HCT116 (cell line): Measurements from ENCODE around the gene EPHX1. TPM values are rescaled to one million over a fixed set of nuclear protein-coding genes. Genes with fewer than 3 reads are reported as not detected.

Experiments
- ATAC-seq: fragments of 200-7000 bp; cut with Tn5 transposase; 2 replicates; pipeline ENCODE4 v1.9.1; 2020; ENCODE audit warnings: mild to moderate bottlenecking, moderate library complexity
- BruUV-seq: library from RNA; stranded (reverse); fragments of 400-500 nt; replicated peaks from 2 replicates; lab custom pipeline; 2021; lab: Mats Ljungman, UMichigan
- CTCF ChIA-PET: fragments of 300-600 bp; sonication (Branson Sonifier 250); formaldehyde crosslinking; loops from one replicate; lab custom pipeline; 2021; ENCODE audit warnings: antibody characterized with exemption; lab: Charles Lee
- POLR2A ChIA-PET: fragments of 300-600, 350-600 bp; sonication (Branson Sonifier 250); formaldehyde crosslinking; loops from one replicate; lab custom pipeline; 2021; ENCODE audit warnings: antibody characterized with exemption; lab: Charles Lee
- RAD21 ChIA-PET, 2 experiments: fragments of 300-600 bp; sonication (Branson Sonifier 250); formaldehyde crosslinking; loops; one replicate each; lab custom pipeline; 2023; ENCODE audit warnings: low total read pairs in 2 of 2; ENCODE audit not compliant: uncharacterized antibody in 2 of 2, unreplicated experiment in 2 of 2, low non-redundant PET in 1 of 2; lab: Charles Lee
- DNase-seq: peaks from one replicate; pipeline ENCODE4 v3.0.0-alpha.2; 2010; ENCODE audit warnings: low read depth, low spot score
- H2AFZ ChIP-seq: fragments of 200-600 bp; shearing (Covaris generic), sonication (generic); 2 replicates; pipeline ENCODE4 v1.6.1; 2017; ENCODE audit warnings: low read depth, mixed run types, mixed read lengths, antibody characterized with exemption, low read length; ENCODE audit not compliant: poor library complexity, severe bottlenecking
- H3K27ac ChIP-seq: 2 replicates; pipeline ENCODE4 v1.5.1; 2012; ENCODE audit warnings: low read depth, low read length
- H3K27me3 ChIP-seq: fragments of 200-600 bp; sonication (generic); 2 replicates; pipeline ENCODE4 v1.6.1; 2016; ENCODE audit warnings: mixed run types, low read length, mixed read lengths; ENCODE audit not compliant: insufficient read depth
- H3K36me3 ChIP-seq, 2 experiments: fragments of 200-500 bp in 1 of 2; fragments of 200-600 bp in 1 of 2; sonication (Bioruptor generic) in 1 of 2; sonication (generic) in 1 of 2; 2 replicates each; pipeline versions ENCODE4 v1.5.1 to v1.6.1; 2014 to 2016; ENCODE audit warnings: low read length in 2 of 2, inconsistent platforms in 1 of 2, mixed read lengths in 1 of 2, mixed run types in 1 of 2; ENCODE audit not compliant: insufficient read depth in 2 of 2, control insufficient read depth in 1 of 2
- H3K4me1 ChIP-seq, 2 experiments: fragments of 200-600 bp in 1 of 2; sonication (generic) in 1 of 2; 2 replicates each; pipeline versions ENCODE4 v1.5.1 to v1.6.1; 2012 to 2017; ENCODE audit warnings: low read length in 2 of 2, inconsistent platforms in 1 of 2, mild to moderate bottlenecking in 1 of 2, mixed read lengths in 1 of 2, mixed run types in 1 of 2, moderate library complexity in 1 of 2; ENCODE audit not compliant: insufficient read depth in 2 of 2, control insufficient read depth in 1 of 2
- H3K4me2 ChIP-seq: fragments of 200-600 bp; sonication (generic); 2 replicates; pipeline ENCODE4 v1.6.1; 2017; ENCODE audit warnings: mixed run types, low read length, mixed read lengths
- H3K4me3 ChIP-seq, 2 experiments: fragments of 200-600 bp in 1 of 2; sonication (generic) in 1 of 2; replicated peaks in 1 of 2; 2 replicates each; pipeline ENCODE4 v1.5.1; 2011 to 2016; ENCODE audit warnings: low read length in 2 of 2, control low read depth in 1 of 2, low read depth in 1 of 2, mild to moderate bottlenecking in 1 of 2, mixed read lengths in 1 of 2, mixed run types in 1 of 2
- H3K79me2 ChIP-seq: fragments of 200-600 bp; sonication (generic); 2 replicates; pipeline ENCODE4 v1.6.1; 2017; ENCODE audit warnings: mild to moderate bottlenecking, mixed run types, low read length, moderate library complexity, mixed read lengths; ENCODE audit not compliant: insufficient read depth
- H3K9ac ChIP-seq: fragments of 200-600 bp; sonication (generic); 2 replicates; pipeline ENCODE4 v1.6.1; 2016; ENCODE audit warnings: low read length, mixed read lengths
- H3K9me2 ChIP-seq: fragments of 200-600 bp; sonication (generic), shearing (Covaris generic); 2 replicates; pipeline ENCODE4 v1.6.1; 2017; ENCODE audit warnings: mixed run types, mild to moderate bottlenecking, moderate library complexity; ENCODE audit not compliant: insufficient read depth
- H3K9me3 ChIP-seq, 2 experiments: fragments of 200-500 bp in 1 of 2; fragments of 200-600 bp in 1 of 2; sonication (Bioruptor generic) in 1 of 2; sonication (generic) in 1 of 2; 2 replicates each; pipeline ENCODE4 v1.6.1; 2014 to 2017; ENCODE audit warnings: low read length in 2 of 2, mixed read lengths in 2 of 2, inconsistent platforms in 1 of 2, low read depth in 1 of 2, mild to moderate bottlenecking in 1 of 2, mixed run types in 1 of 2, moderate library complexity in 1 of 2; ENCODE audit not compliant: control insufficient read depth in 1 of 2, insufficient read depth in 1 of 2
- H4K20me1 ChIP-seq: fragments of 200-600 bp; sonication (generic), shearing (Covaris generic); 2 replicates; pipeline ENCODE4 v1.6.1; 2017; ENCODE audit warnings: mixed run types, mild to moderate bottlenecking, moderate library complexity; ENCODE audit not compliant: insufficient read depth
- CBX3 ChIP-seq: IDR thresholded peaks from 2 replicates; pipeline ENCODE4 v1.6.1; 2012; ENCODE audit warnings: low read depth
- CEBPB ChIP-seq: IDR thresholded peaks from 2 replicates; pipeline ENCODE4 v1.6.1; 2012; ENCODE audit warnings: low read depth
- ELF1 ChIP-seq: IDR thresholded peaks from 2 replicates; pipeline ENCODE4 v1.6.1; 2012; ENCODE audit warnings: low read depth, borderline replicate concordance
- EZH2 ChIP-seq: fragments of 200-600 bp; sonication (generic); IDR thresholded peaks from 2 replicates; pipeline ENCODE4 v1.6.1; 2017; ENCODE audit warnings: antibody characterized with exemption, mixed run types
- EZH2phosphoT487 ChIP-seq: fragments of 200-600 bp; IDR thresholded peaks from 2 replicates; pipeline ENCODE4 v1.6.1; 2018; ENCODE audit warnings: antibody characterized with exemption, borderline replicate concordance
- JUND ChIP-seq: IDR thresholded peaks from 2 replicates; pipeline ENCODE4 v1.6.1; 2012
- POLR2A ChIP-seq: IDR thresholded peaks from 2 replicates; pipeline ENCODE4 v1.7.0; 2011; ENCODE audit warnings: borderline replicate concordance; ENCODE audit not compliant: insufficient read depth, insufficient read length; ENCODE audit errors: extremely low read depth
- POLR2AphosphoS5 ChIP-seq: IDR thresholded peaks from 2 replicates; pipeline ENCODE4 v1.6.1; 2011; ENCODE audit warnings: mild to moderate bottlenecking, low read depth, low read length, moderate library complexity
- RAD21 ChIP-seq: IDR thresholded peaks from 2 replicates; pipeline ENCODE4 v1.6.1; 2012; ENCODE audit warnings: low read depth, mild to moderate bottlenecking
- SIN3A ChIP-seq: IDR thresholded peaks from 2 replicates; pipeline ENCODE4 v1.6.1; 2012; ENCODE audit warnings: low read depth
- SP1 ChIP-seq: IDR thresholded peaks from 2 replicates; pipeline ENCODE4 v1.6.1; 2012; ENCODE audit warnings: low read depth
- TCF7L2 ChIP-seq: IDR thresholded peaks from 2 replicates; pipeline ENCODE4 v1.7.0; 2011; ENCODE audit warnings: borderline replicate concordance, inconsistent platforms; ENCODE audit not compliant: insufficient read depth, insufficient read length; ENCODE audit errors: extremely low read depth
- YY1 ChIP-seq: IDR thresholded peaks from 2 replicates; pipeline ENCODE4 v1.6.1; 2011; ENCODE audit warnings: low read length, low read depth, moderate library complexity, mild to moderate bottlenecking; ENCODE audit not compliant: insufficient replicate concordance; ENCODE audit errors: extremely low read depth
- intact Hi-C: fragments of 100-400 bp; cut with micrococcal nuclease; formaldehyde crosslinking; loops from 2 replicates; pipeline ENCODE4 v1.10.0; 2022
- total RNA-seq: library from RNA; stranded (reverse); gene quantifications from one replicate; pipeline ENCODE4 v1.2.1, GENCODE V29; 2021; ENCODE audit not compliant: unreplicated experiment
- TF ChIP-seq, protein P1 (sequence below): IDR thresholded peaks from 2 replicates; pipeline ENCODE4 v1.6.1; 2011; ENCODE audit warnings: mild to moderate bottlenecking, low read length, moderate library complexity; ENCODE audit not compliant: insufficient replicate concordance; ENCODE audit errors: extremely low read depth
- TF ChIP-seq, protein P2 (sequence below): IDR thresholded peaks from 2 replicates; pipeline ENCODE4 v1.6.1; 2012; ENCODE audit warnings: low read depth

The EPHX1 gene
- total RNA-seq, 1 experiment from 2014 or later: 44.6 TPM

DNA sequence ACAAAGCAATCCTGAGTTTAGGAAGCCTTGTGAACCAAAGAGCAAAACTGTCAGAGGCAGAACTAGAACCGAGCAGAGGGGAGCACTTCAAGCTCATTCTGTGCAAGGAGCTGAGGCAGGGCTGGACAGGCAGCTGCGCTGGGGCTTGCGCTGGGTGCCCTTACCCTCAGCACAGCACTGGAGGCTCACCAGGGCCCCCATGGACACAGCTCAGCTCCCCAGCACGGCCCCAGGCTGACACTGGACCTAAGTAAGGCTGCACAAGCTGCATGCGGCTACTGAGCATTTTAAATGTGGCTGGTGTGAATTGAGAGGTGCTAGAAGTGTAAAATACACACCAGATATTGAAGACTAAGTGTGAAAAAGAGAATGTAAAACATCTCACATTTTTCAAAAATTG is 50.2 kb downstream of the EPHX1 start:
- Histone ChIP-seq H3K9me3 (no peaks in the 10 kb centered on the region), H3K4me3 (no peak overlapping the region), H3K9ac (no peak overlapping the region), H2AFZ (no peak overlapping the region), H3K4me2 (no peak overlapping the region), H3K36me3 (peaks cover 0 to 10% of the 10 kb centered on the region in 2 experiments; a peak in 3 of 4 replicates), H3K9me2 (no peaks in the 10 kb centered on the region), H3K27ac (no peak overlapping the region), H3K4me1 (peaks cover 7% of the 10 kb centered on the region in 2 experiments), H3K79me2 (no peaks in the 10 kb centered on the region), H3K27me3 (no peaks in the 10 kb centered on the region), H4K20me1 (no peaks in the 10 kb centered on the region; the same call in 1 of the 2 replicates)
- BruUV-seq: no TSS peak
- DNase-seq: no peak
- ATAC-seq: no peak
- no peak for TF ChIP-seq SIN3A
- TF ChIP-seq, protein P1, sequence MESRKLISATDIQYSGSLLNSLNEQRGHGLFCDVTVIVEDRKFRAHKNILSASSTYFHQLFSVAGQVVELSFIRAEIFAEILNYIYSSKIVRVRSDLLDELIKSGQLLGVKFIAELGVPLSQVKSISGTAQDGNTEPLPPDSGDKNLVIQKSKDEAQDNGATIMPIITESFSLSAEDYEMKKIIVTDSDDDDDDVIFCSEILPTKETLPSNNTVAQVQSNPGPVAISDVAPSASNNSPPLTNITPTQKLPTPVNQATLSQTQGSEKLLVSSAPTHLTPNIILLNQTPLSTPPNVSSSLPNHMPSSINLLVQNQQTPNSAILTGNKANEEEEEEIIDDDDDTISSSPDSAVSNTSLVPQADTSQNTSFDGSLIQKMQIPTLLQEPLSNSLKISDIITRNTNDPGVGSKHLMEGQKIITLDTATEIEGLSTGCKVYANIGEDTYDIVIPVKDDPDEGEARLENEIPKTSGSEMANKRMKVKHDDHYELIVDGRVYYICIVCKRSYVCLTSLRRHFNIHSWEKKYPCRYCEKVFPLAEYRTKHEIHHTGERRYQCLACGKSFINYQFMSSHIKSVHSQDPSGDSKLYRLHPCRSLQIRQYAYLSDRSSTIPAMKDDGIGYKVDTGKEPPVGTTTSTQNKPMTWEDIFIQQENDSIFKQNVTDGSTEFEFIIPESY: no peak
- TF ChIP-seq POLR2A: no peak
- no peak for TF ChIP-seq POLR2AphosphoS5
- TF ChIP-seq CEBPB: no peak
- TF ChIP-seq YY1: no peak
- no peak for TF ChIP-seq SP1
- no peak for TF ChIP-seq EZH2
- TF ChIP-seq RAD21: no peak
- TF ChIP-seq, protein P2, sequence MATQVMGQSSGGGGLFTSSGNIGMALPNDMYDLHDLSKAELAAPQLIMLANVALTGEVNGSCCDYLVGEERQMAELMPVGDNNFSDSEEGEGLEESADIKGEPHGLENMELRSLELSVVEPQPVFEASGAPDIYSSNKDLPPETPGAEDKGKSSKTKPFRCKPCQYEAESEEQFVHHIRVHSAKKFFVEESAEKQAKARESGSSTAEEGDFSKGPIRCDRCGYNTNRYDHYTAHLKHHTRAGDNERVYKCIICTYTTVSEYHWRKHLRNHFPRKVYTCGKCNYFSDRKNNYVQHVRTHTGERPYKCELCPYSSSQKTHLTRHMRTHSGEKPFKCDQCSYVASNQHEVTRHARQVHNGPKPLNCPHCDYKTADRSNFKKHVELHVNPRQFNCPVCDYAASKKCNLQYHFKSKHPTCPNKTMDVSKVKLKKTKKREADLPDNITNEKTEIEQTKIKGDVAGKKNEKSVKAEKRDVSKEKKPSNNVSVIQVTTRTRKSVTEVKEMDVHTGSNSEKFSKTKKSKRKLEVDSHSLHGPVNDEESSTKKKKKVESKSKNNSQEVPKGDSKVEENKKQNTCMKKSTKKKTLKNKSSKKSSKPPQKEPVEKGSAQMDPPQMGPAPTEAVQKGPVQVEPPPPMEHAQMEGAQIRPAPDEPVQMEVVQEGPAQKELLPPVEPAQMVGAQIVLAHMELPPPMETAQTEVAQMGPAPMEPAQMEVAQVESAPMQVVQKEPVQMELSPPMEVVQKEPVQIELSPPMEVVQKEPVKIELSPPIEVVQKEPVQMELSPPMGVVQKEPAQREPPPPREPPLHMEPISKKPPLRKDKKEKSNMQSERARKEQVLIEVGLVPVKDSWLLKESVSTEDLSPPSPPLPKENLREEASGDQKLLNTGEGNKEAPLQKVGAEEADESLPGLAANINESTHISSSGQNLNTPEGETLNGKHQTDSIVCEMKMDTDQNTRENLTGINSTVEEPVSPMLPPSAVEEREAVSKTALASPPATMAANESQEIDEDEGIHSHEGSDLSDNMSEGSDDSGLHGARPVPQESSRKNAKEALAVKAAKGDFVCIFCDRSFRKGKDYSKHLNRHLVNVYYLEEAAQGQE: no peak
- TF ChIP-seq CBX3: no peak
- no peak for TF ChIP-seq ELF1
- no peak for TF ChIP-seq JUND
- TF ChIP-seq EZH2phosphoT487: no peak
- TF ChIP-seq TCF7L2: no peak
- CTCF ChIA-PET: no interaction called here
- intact Hi-C loops: no loop called here
- RAD21 ChIA-PET: no interaction called here
- POLR2A ChIA-PET: no interaction called here
